Omental fat pad (tissue), 4 donors: ENCODE data around the gene C19orf53. TPM values are rescaled to one million over a fixed set of nuclear protein-coding genes. Genes with fewer than 3 reads are reported as not detected.

ENCODE experiments used
- ATAC-seq: fragments of 150-250 bp; one replicate; pipeline ENCODE4 v1.9.1; 2016; ENCODE audit warnings: mild to moderate bottlenecking, moderate library complexity; ENCODE audit not compliant: low FRiP score
- DNase-seq: peaks from one replicate; pipeline ENCODE4 v3.0.0-alpha.2; 2019; ENCODE audit warnings: low spot score
- CTCF ChIP-seq, 3 donors: fragments of 450-650 bp; IDR thresholded peaks; one replicate each; pipeline ENCODE4 v1.5.1; 2016 to 2017; ENCODE audit warnings: antibody characterized with exemption in 3 of 3, mild to moderate bottlenecking in 3 of 3, moderate library complexity in 2 of 3
- total RNA-seq, 4 donors: library from RNA; depleted of rRNA; stranded (reverse); fragments of >200 nt; gene quantifications; one replicate each; pipeline ENCODE4 v1.1.0, GENCODE V29; 2016

The C19orf53 gene
- total RNA-seq, 4 donors from 2014 or later: 135 to 206 (median 170) TPM

GRCh38 chr19:13804830-13805683, 30.8 kb downstream of the C19orf53 start:
- no peak for TF ChIP-seq CTCF (IDR thresholded peaks at IDR 0.05)
- DNase-seq (no peak), ATAC-seq (no peak)

GRCh38 chr19:13806728-13807127, 32.5 kb downstream of the C19orf53 start:
- ATAC-seq: no peak
- no peak for DNase-seq
- no peak for TF ChIP-seq CTCF (IDR thresholded peaks at IDR 0.05)

- ATAC-seq (no peak), DNase-seq (no peak)
- TF ChIP-seq CTCF (IDR thresholded peaks at IDR 0.05): no peak
Measured at GRCh38 chr19:13807421-13808021, 33.3 kb downstream of the C19orf53 start.

GRCh38 chr19:13808856-13809255, 34.6 kb downstream of the C19orf53 start:
- TF ChIP-seq CTCF (IDR thresholded peaks at IDR 0.05): no peak
- ATAC-seq (no peak), DNase-seq (no peak)

- no peak for DNase-seq
- no peak for TF ChIP-seq CTCF (IDR thresholded peaks at IDR 0.05)
- ATAC-seq: no peak
Measured at GRCh38 chr19:13812544-13812943, 38.3 kb downstream of the C19orf53 start.

GRCh38 chr19:13813147-13813546, 38.9 kb downstream of the C19orf53 start:
- ATAC-seq: no peak
- no peak for TF ChIP-seq CTCF (IDR thresholded peaks at IDR 0.05)
- DNase-seq: no peak

GRCh38 chr19:13814550-13814949, 40.3 kb downstream of the C19orf53 start:
- DNase-seq (no peak), ATAC-seq (no peak)
- TF ChIP-seq CTCF (IDR thresholded peaks at IDR 0.05): no peak
